K562 (cell line): ENCODE data around the gene BST1. TPM values are rescaled to one million over a fixed set of nuclear protein-coding genes. Genes with fewer than 3 reads are reported as not detected.
A peak's percentile ranks its signal among the peaks of the same experiment; 100 is the strongest.

Experiments used
- BDP1 ChIP-seq: IDR thresholded peaks from 3 replicates; pipeline ENCODE4 v1.6.1; 2011; ENCODE audit not compliant: insufficient read length, insufficient read depth
- DMBX1 ChIP-seq: fragments of 250-450 bp; sonication (Bioruptor Pico); IDR thresholded peaks from 2 replicates; pipeline ENCODE4 v1.8.0; 2022; ENCODE audit warnings: inconsistent platforms, mild to moderate bottlenecking, moderate library complexity, borderline replicate concordance
- ETS2 ChIP-seq: IDR thresholded peaks from 2 replicates; pipeline ENCODE4 v1.6.1; 2016; ENCODE audit warnings: borderline replicate concordance, missing genetic modification characterization, mild to moderate bottlenecking, moderate library complexity, missing compliant biosample characterization; ENCODE audit not compliant: poor library complexity, severe bottlenecking
- FOXK2 ChIP-seq, 2 experiments: fragments of 450-650 bp; IDR thresholded peaks in 1 of 2; conservative IDR thresholded peaks in 1 of 2; 2 replicates each; pipeline ENCODE4 v1.6.1; 2016; ENCODE audit warnings: low read depth in 2 of 2, mild to moderate bottlenecking in 1 of 2
- GTF2E2 ChIP-seq: fragments of 200-800 bp; sonication (Bioruptor generic); IDR thresholded peaks from 2 replicates; pipeline ENCODE4 v1.6.1; 2016; ENCODE audit warnings: missing genetic modification characterization, missing compliant biosample characterization
- HOXB6 ChIP-seq: fragments of 250-450 bp; sonication (Bioruptor Pico); IDR thresholded peaks from 2 replicates; pipeline ENCODE4 v1.5.1; 2022; ENCODE audit warnings: mild to moderate bottlenecking, borderline replicate concordance
- NCOR1 ChIP-seq: fragments of 450-650 bp; IDR thresholded peaks from 2 replicates; pipeline ENCODE4 v1.6.1; 2016; ENCODE audit warnings: mild to moderate bottlenecking, moderate library complexity
- POLR2G ChIP-seq: fragments of 200-400 bp; formaldehyde crosslinking; IDR thresholded peaks from 2 replicates; pipeline ENCODE4 v1.6.1; 2017; ENCODE audit warnings: low read depth, mild to moderate bottlenecking, antibody characterized with exemption, low read length, moderate library complexity
- ZNF263 ChIP-seq: sonication (generic); formaldehyde crosslinking; IDR thresholded peaks from 2 replicates; pipeline ENCODE4 v1.8.0; 2022; ENCODE audit warnings: mild to moderate bottlenecking, missing genetic modification reagents, borderline replicate concordance
- ZNF644 ChIP-seq: fragments of 200-800 bp; sonication (Bioruptor generic); IDR thresholded peaks from 2 replicates; pipeline ENCODE4 v1.6.1; 2016; ENCODE audit warnings: low read depth, missing genetic modification characterization, missing compliant biosample characterization
- ZNF764 ChIP-seq: fragments of 250-450 bp; sonication (Bioruptor Pico); IDR thresholded peaks from 2 replicates; pipeline ENCODE4 v1.4.0; 2020; ENCODE audit warnings: low read depth, mild to moderate bottlenecking, moderate library complexity
- ZNF785 ChIP-seq: fragments of 250-450 bp; sonication (Bioruptor Pico); IDR thresholded peaks from 2 replicates; pipeline ENCODE4 v1.4.0; 2020; ENCODE audit warnings: mild to moderate bottlenecking
- polyA plus RNA-seq, 8 experiments: library from polyadenylated mRNA; depleted of rRNA in 4 of 8; stranded (reverse) in 5 of 8; unstranded in 3 of 8; fragments of >200 nt; fragmentation: Nextera tagmentation in 2 of 8; fragmentation: Illumina TruSeq in 1 of 8; extraction: Ambion mirVana in 2 of 8; extraction: Trizol in 1 of 8; gene quantifications; 2 replicates each; pipeline versions ENCODE4 v1.2.1 to v1.2.3, GENCODE V29; 2011 to 2014; ENCODE audit warnings: inconsistent platforms in 1 of 8, missing spikeins in 1 of 8
- total RNA-seq, 7 experiments: library from RNA; depleted of rRNA in 6 of 7; stranded (reverse); fragments of >200 nt in 6 of 7; fragmentation: Illumina TruSeq in 2 of 7; extraction: Trizol in 2 of 7; gene quantifications; 2 replicates each; pipeline versions ENCODE4 v1.2.1 to v1.2.3, GENCODE V29; 2011 to 2021; ENCODE audit warnings: low replicate concordance in 1 of 7
- TF ChIP-seq, protein P1 (sequence below): fragments of 450-650 bp; IDR thresholded peaks from 2 replicates; pipeline ENCODE4 v1.6.1; 2017; ENCODE audit warnings: antibody characterized with exemption
- TF ChIP-seq, protein P2 (sequence below): fragments of 450-650 bp; formaldehyde crosslinking; IDR thresholded peaks from 2 replicates; pipeline ENCODE4 v1.4.0; 2022; ENCODE audit warnings: missing genetic modification characterization
- TF ChIP-seq, protein P3 (sequence below): IDR thresholded peaks from 2 replicates; pipeline ENCODE4 v1.6.1; 2011; ENCODE audit warnings: borderline replicate concordance, low read depth, mild to moderate bottlenecking, moderate library complexity, low read length; ENCODE audit not compliant: insufficient read depth, poor library complexity, severe bottlenecking
- TF ChIP-seq, protein P4 (sequence below): fragments of 250-450 bp; sonication (Bioruptor Pico); IDR thresholded peaks from 2 replicates; pipeline ENCODE4 v1.8.0; 2021; ENCODE audit warnings: moderate library complexity, mild to moderate bottlenecking, inconsistent platforms
- TF ChIP-seq, protein P5 (sequence below): fragments of 450-650 bp; IDR thresholded peaks from 2 replicates; pipeline ENCODE4 v1.6.1; 2016; ENCODE audit warnings: antibody characterized with exemption

The BST1 gene
- total and polyA plus RNA-seq, 9 of the 15 experiments (the other 6 are each of a cell fraction or from before 2014, with no cell fraction given) = 0.04 to 0.38 (median 0.07) TPM; not detected in 6

DNA sequence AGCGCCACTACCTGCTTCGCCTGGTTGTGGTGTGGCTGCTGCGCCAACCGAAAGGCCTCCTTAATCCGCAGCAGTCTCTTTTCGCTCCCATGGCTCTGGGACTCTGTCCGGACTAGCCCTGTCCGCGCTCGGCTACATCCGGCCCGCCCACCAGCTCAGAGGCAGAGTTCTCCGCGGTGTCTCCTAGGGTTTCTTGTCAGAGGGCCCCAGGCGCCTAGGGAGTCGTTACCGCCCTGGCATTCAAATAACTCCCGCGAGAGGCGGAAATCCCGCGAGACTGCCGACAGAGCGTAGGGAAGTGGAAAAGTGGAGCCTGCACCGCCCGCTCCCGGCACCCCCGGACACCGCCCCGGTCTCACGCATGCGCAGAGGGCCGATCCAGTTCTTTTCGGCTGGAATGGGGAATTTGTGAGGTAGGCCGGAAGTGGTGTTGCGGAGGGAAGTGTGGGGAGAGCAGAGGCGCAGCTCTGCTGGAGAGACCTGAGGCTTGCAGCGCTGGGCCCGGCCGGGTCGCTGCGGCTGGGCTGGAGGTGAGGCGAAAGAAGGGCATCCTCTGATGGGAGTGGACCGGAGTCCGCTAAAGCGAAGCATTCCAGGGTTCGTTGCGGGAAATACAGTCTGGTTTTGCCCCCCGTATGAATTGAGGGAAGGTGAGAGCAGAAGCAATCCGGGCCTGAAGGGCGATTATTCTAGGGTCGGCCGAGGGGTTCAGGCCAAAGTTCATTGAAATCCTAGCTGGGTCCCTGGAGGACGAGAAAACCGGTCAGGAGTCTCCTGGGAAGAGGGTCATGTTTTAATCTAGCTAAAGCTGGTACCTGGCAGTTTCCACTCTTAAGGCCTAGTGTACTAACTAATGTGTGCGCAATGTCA is 21.3 kb upstream of the BST1 start, which contains the start of gene FAM200B (continued):
- TF ChIP-seq, protein P1, sequence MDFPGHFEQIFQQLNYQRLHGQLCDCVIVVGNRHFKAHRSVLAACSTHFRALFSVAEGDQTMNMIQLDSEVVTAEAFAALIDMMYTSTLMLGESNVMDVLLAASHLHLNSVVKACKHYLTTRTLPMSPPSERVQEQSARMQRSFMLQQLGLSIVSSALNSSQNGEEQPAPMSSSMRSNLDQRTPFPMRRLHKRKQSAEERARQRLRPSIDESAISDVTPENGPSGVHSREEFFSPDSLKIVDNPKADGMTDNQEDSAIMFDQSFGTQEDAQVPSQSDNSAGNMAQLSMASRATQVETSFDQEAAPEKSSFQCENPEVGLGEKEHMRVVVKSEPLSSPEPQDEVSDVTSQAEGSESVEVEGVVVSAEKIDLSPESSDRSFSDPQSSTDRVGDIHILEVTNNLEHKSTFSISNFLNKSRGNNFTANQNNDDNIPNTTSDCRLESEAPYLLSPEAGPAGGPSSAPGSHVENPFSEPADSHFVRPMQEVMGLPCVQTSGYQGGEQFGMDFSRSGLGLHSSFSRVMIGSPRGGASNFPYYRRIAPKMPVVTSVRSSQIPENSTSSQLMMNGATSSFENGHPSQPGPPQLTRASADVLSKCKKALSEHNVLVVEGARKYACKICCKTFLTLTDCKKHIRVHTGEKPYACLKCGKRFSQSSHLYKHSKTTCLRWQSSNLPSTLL = no peak
- TF ChIP-seq BDP1 = no peak
- no peak for TF ChIP-seq ZNF263 (CRISPR knock-in tag)
- TF ChIP-seq, protein P2, sequence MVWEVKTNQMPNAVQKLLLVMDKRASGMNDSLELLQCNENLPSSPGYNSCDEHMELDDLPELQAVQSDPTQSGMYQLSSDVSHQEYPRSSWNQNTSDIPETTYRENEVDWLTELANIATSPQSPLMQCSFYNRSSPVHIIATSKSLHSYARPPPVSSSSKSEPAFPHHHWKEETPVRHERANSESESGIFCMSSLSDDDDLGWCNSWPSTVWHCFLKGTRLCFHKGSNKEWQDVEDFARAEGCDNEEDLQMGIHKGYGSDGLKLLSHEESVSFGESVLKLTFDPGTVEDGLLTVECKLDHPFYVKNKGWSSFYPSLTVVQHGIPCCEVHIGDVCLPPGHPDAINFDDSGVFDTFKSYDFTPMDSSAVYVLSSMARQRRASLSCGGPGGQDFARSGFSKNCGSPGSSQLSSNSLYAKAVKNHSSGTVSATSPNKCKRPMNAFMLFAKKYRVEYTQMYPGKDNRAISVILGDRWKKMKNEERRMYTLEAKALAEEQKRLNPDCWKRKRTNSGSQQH (CRISPR knock-in tag) = no peak
- TF ChIP-seq HOXB6 (CRISPR knock-in tag) = no peak
- no peak for TF ChIP-seq ETS2
- no peak for TF ChIP-seq NCOR1
- TF ChIP-seq POLR2G = peak; percentile 96
- no peak for TF ChIP-seq DMBX1
- TF ChIP-seq FOXK2 (conservative IDR thresholded peaks at IDR 0.05 in 1 of 2, IDR thresholded peaks at IDR 0.05 in 1 of 2; ENCODE audit: low read depth in 2 of 2) = peak; percentile 6 to 14; a peak in 2 of 4 replicates
- TF ChIP-seq ZNF644 (tag) = no peak
- peak; percentile 73; the same call in 1 of the 2 replicates for TF ChIP-seq GTF2E2 (tag)
- TF ChIP-seq, protein P3, sequence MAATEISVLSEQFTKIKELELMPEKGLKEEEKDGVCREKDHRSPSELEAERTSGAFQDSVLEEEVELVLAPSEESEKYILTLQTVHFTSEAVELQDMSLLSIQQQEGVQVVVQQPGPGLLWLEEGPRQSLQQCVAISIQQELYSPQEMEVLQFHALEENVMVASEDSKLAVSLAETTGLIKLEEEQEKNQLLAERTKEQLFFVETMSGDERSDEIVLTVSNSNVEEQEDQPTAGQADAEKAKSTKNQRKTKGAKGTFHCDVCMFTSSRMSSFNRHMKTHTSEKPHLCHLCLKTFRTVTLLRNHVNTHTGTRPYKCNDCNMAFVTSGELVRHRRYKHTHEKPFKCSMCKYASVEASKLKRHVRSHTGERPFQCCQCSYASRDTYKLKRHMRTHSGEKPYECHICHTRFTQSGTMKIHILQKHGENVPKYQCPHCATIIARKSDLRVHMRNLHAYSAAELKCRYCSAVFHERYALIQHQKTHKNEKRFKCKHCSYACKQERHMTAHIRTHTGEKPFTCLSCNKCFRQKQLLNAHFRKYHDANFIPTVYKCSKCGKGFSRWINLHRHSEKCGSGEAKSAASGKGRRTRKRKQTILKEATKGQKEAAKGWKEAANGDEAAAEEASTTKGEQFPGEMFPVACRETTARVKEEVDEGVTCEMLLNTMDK = no peak
- TF ChIP-seq, protein P4, sequence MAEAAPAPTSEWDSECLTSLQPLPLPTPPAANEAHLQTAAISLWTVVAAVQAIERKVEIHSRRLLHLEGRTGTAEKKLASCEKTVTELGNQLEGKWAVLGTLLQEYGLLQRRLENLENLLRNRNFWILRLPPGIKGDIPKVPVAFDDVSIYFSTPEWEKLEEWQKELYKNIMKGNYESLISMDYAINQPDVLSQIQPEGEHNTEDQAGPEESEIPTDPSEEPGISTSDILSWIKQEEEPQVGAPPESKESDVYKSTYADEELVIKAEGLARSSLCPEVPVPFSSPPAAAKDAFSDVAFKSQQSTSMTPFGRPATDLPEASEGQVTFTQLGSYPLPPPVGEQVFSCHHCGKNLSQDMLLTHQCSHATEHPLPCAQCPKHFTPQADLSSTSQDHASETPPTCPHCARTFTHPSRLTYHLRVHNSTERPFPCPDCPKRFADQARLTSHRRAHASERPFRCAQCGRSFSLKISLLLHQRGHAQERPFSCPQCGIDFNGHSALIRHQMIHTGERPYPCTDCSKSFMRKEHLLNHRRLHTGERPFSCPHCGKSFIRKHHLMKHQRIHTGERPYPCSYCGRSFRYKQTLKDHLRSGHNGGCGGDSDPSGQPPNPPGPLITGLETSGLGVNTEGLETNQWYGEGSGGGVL (CRISPR knock-in tag) = no peak
- no peak for TF ChIP-seq ZNF764 (CRISPR knock-in tag)
- TF ChIP-seq ZNF785 = no peak
- TF ChIP-seq, protein P5, sequence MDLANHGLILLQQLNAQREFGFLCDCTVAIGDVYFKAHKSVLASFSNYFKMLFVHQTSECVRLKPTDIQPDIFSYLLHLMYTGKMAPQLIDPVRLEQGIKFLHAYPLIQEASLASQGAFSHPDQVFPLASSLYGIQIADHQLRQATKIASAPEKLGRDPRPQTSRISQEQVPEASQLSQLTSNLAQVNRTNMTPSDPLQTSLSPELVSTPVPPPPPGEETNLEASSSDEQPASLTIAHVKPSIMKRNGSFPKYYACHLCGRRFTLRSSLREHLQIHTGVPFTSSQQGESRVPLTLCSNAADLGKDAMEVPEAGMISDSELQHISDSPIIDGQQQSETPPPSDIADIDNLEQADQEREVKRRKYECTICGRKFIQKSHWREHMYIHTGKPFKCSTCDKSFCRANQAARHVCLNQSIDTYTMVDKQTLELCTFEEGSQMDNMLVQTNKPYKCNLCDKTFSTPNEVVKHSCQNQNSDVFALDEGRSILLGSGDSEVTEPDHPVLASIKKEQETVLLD = peak; percentile 98
